Lower lobe of right lung (tissue), 2 donors: ENCODE measurements around the gene PRKN. TPM values are rescaled to one million over a fixed set of nuclear protein-coding genes. Genes with fewer than 3 reads are reported as not detected.

ENCODE experiments used
- ATAC-seq, 2 donors: fragments of 200-7000 bp; cut with Tn5 transposase; one replicate each; pipeline ENCODE4 v1.9.1; 2020 to 2022; ENCODE audit warnings: mild to moderate bottlenecking in 2 of 2, moderate library complexity in 2 of 2
- DNase-seq: peaks from one replicate; pipeline ENCODE4 v3.0.0-alpha.2; 2020
- H3K27ac ChIP-seq: fragments of 200-600 bp; one replicate; pipeline ENCODE4 v1.8.0; 2022
- H3K27me3 ChIP-seq: fragments of 200-600 bp; one replicate; pipeline ENCODE4 v1.8.0; 2022; ENCODE audit warnings: low read depth
- H3K36me3 ChIP-seq: fragments of 200-600 bp; one replicate; pipeline ENCODE4 v1.8.0; 2022; ENCODE audit warnings: mild to moderate bottlenecking
- H3K4me1 ChIP-seq: fragments of 200-600 bp; one replicate; pipeline ENCODE4 v1.8.0; 2022
- H3K4me3 ChIP-seq: fragments of 200-600 bp; one replicate; pipeline ENCODE4 v1.8.0; 2022; ENCODE audit warnings: mild to moderate bottlenecking
- H3K9me3 ChIP-seq: fragments of 200-600 bp; one replicate; pipeline ENCODE4 v1.8.0; 2022
- intact Hi-C: fragments of 100-400 bp; cut with DNase I; formaldehyde crosslinking; loops from one replicate; pipeline ENCODE4 v1.11.0; 2022
- total RNA-seq: library from RNA; stranded (reverse); fragmentation: NEBNext Ultra II Directional; extraction: Animal tissue kit (Norgen Biotek cat#: 25700); gene quantifications from one replicate; pipeline ENCODE4 v1.2.1, GENCODE V29; 2021
- TF ChIP-seq, protein P1 (sequence below): fragments of 200-600 bp; IDR thresholded peaks from one replicate; pipeline ENCODE4 v1.8.0; 2022; ENCODE audit warnings: antibody characterized with exemption, mild to moderate bottlenecking
- donor health status: DM: no; HTN: yes; CAD: no; lungs with severe emphysema.

PRKN gene
- total RNA-seq, 1 donor from 2014 or later: 6.1 TPM

- no peaks in the 10 kb centered on the region for H3K4me1 ChIP-seq
- H3K27ac ChIP-seq: no peak overlapping the region
- ATAC-seq (no peak), DNase-seq (no peak)
- intact Hi-C loops: no loop called here
- H3K27me3 ChIP-seq: no peaks in the 10 kb centered on the region
- TF ChIP-seq, protein P1, sequence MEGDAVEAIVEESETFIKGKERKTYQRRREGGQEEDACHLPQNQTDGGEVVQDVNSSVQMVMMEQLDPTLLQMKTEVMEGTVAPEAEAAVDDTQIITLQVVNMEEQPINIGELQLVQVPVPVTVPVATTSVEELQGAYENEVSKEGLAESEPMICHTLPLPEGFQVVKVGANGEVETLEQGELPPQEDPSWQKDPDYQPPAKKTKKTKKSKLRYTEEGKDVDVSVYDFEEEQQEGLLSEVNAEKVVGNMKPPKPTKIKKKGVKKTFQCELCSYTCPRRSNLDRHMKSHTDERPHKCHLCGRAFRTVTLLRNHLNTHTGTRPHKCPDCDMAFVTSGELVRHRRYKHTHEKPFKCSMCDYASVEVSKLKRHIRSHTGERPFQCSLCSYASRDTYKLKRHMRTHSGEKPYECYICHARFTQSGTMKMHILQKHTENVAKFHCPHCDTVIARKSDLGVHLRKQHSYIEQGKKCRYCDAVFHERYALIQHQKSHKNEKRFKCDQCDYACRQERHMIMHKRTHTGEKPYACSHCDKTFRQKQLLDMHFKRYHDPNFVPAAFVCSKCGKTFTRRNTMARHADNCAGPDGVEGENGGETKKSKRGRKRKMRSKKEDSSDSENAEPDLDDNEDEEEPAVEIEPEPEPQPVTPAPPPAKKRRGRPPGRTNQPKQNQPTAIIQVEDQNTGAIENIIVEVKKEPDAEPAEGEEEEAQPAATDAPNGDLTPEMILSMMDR: no peak
- H3K9me3 ChIP-seq: no peaks in the 10 kb centered on the region
- H3K36me3 ChIP-seq: no peaks in the 10 kb centered on the region
- no peak overlapping the region for H3K4me3 ChIP-seq
Measured at GRCh38 chr6:162627825-162628224, 99.7 kb downstream of the PRKN start.

DNA sequence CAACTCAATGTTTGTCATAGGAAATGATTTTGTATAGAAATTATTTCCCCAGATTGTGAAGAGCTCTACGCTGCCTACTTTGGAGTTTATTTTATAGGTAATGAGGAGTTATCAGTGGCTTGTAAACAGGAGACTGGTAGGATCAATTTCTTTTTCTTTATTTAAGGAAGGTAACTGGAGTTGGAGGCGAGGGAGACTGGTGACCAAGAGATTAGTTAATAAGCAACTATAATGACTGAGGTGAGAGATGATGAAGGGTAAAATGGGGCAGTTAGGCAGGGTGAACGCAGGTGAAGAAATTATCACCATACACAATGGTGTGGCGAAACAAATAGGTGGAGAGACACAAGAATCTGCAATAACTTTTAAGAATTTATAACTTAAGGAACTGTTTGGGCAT lies 100.2 kb downstream of the PRKN start:
- intact Hi-C loops: no loop called here
- no peaks in the 10 kb centered on the region for H3K36me3 ChIP-seq

GRCh38 chr6:162626869-162627268 lies 100.7 kb downstream of the PRKN start:
- TF ChIP-seq, protein P1: no peak
- no peaks in the 10 kb centered on the region for H3K9me3 ChIP-seq
- no peak for DNase-seq
- no peak overlapping the region for H3K27ac ChIP-seq
- H3K4me1 ChIP-seq: no peaks in the 10 kb centered on the region
- intact Hi-C loops: no loop called here
- H3K36me3 ChIP-seq: no peaks in the 10 kb centered on the region
- H3K4me3 ChIP-seq: no peak overlapping the region
- ATAC-seq: no peak
- H3K27me3 ChIP-seq: no peaks in the 10 kb centered on the region

More for the DNA sequence above, 100.2 kb downstream of the PRKN start:
- DNase-seq: no peak
- ATAC-seq: no peak
- TF ChIP-seq, protein P1: no peak
- Histone ChIP-seq H3K9me3 (no peaks in the 10 kb centered on the region), H3K27me3 (no peaks in the 10 kb centered on the region), H3K4me1 (no peaks in the 10 kb centered on the region), H3K4me3 (no peak overlapping the region), H3K27ac (no peak overlapping the region)

DNA sequence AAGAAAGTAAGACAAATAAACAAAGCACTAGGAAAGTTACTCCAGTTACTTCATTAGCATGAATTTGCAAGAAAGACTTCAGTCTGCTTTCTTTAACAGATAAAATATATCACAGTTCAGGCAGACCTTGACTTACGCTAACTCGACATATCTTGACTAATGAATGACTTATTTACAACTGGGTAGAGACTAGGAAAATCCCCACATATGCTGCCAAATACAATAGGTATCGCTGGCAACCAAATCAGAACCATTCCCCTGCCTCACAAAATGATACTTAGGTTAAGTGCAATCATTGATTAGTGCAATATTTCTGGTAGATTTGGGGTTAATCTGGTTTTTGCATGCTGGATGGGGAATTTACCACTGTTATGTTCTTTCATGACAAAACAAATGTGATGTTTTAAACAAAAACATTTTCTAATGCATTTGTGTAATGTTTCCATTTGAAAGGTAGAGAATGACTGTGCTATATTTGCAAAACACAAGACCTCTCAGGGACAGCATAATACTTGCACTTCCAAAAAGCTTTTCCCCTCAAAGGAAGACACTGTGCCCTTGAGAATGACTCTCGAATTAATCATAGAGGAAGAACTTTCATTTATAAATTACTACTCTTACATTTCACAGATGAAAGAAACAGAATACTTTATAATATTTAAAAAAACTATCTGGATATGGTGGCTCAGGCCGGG lies 101.6 kb downstream of the PRKN start:
- TF ChIP-seq, protein P1: no peak
- Histone ChIP-seq H3K36me3 (no peaks in the 10 kb centered on the region), H3K27ac (no peak overlapping the region), H3K27me3 (no peaks in the 10 kb centered on the region), H3K4me1 (no peaks in the 10 kb centered on the region), H3K9me3 (no peaks in the 10 kb centered on the region), H3K4me3 (no peak overlapping the region)
- intact Hi-C loops: no loop called here
- ATAC-seq (no peak), DNase-seq (no peak)

DNA sequence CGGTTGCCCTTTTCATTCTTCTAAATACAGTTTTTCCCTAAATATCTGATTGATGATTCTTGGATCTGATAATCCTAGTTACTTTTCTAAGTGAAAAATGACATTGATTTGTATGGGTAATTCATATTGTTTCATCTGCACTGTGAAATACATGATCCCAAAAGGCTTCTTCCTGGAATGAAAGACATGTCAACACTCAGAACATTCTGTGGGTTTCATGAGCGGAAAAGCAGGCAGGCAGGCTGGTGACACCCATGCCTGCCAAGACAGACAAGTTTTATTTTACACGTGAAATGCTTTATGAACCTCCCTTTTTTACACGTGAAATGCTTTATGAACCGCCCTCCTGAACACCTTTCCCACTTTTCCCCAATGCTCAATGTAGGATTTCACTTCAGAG lies 105.0 kb downstream of the PRKN start:
- no peak overlapping the region for H3K4me3 ChIP-seq
- H3K9me3 ChIP-seq: no peaks in the 10 kb centered on the region
- DNase-seq (no peak), ATAC-seq (no peak)
- intact Hi-C loops: no loop called here
- TF ChIP-seq, protein P1: no peak
- H3K36me3 ChIP-seq: no peaks in the 10 kb centered on the region
- H3K27ac ChIP-seq: no peak overlapping the region
- no peaks in the 10 kb centered on the region for H3K4me1 ChIP-seq
- no peaks in the 10 kb centered on the region for H3K27me3 ChIP-seq
